SK-N-MC (cell line): ENCODE measurements around the gene IFIT1.

Experiments used
- EZH2 ChIP-seq: fragments of 200-600 bp; sonication (generic); IDR thresholded peaks from one replicate; pipeline ENCODE4 v1.6.1; 2017; ENCODE audit warnings: antibody characterized with exemption
- POLR2AphosphoS5 ChIP-seq: IDR thresholded peaks from 2 replicates; pipeline ENCODE4 v1.6.1; 2012; ENCODE audit warnings: mild to moderate bottlenecking, low read depth, low read length, borderline replicate concordance

DNA sequence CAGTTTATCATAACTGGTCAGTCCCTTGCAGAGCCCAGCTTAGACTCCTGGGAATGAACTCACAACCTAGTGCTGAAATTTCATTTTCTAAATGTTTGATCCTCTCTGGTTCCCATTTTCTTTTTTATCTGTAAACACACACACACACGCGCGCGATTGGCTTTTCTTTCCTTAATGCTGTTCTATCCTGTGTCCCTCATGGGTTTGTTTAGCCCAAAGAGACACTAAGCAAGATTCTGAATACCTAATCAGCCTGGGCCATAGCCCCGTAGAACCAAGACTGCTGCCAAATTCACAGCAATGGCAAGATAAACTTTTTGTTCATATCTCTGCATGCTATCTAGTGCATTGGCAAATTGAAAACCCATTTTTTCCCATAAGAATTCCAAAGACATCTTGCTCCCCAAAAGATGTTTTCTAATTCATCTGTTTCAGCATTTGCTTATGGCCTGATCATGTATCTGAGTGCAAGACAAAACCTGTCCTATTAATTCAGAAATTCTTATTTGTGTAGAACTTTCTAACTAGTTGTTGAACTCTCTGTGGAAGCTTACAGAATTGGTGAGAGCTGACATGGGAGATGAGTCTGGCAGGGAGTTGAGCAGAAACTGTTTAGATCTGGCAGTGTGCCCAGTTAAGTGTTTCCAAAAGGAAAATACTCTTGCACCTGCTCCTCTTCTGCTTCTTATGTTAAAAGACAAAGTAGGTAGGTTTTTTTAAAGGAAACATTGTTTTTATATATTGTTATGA lies 1.8 kb upstream of the IFIT1 start:
- TF ChIP-seq EZH2: no peak
- no peak for TF ChIP-seq POLR2AphosphoS5
